DMS114 treated with DMSO at 0.1 percent for 48 hours (cell line): Measurements from ENCODE around the gene RAVER2.

ENCODE experiments used
- DNase-seq: peaks from one replicate; lab custom pipeline; 2025; ENCODE audit not compliant: unreplicated experiment; lab: John Stamatoyannopoulos, UW

The RAVER2 gene

DNA sequence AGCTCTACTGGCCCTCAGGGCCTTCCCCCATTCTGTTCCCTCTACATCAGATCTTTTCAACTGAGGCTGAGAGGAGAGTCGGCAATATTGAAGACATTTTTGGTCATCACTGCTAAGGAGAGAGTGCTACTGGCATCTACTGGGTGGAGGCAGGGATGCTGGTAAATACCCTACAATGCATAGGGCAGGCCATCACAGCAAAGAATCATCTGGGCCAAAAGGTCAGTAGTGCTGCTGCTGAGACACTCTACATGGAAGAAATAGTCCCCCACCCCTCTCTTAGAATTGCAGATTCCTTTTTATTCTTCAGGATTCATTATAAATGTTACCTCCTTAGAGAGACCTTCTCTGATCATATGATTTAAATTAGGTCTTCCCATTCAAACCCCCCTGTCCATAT is 127.2 kb downstream of the RAVER2 start:
- DNase-seq: no peak

DNA sequence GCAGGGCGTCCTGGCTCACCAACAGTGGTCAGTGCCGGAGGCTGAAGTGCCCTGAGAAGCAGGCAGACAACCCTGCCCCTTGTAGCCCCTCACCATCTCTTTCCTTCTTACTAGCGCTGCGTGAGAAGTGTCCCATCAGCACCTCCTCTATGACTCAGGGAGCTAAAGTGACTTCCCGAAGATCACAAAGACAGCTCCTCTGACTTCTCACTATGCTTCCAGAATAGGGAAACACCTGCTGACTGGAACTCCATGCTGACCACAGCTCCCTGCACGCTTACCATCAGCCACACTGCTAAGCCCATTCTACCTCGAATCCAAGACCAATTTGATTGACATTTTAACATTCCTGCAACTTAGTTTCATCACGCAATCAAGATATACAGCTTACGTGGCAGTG is 128.7 kb downstream of the RAVER2 start:
- no peak for DNase-seq

GRCh38 chr1:64874666-64875065 is 129.8 kb downstream of the RAVER2 start:
- no peak for DNase-seq

DNA sequence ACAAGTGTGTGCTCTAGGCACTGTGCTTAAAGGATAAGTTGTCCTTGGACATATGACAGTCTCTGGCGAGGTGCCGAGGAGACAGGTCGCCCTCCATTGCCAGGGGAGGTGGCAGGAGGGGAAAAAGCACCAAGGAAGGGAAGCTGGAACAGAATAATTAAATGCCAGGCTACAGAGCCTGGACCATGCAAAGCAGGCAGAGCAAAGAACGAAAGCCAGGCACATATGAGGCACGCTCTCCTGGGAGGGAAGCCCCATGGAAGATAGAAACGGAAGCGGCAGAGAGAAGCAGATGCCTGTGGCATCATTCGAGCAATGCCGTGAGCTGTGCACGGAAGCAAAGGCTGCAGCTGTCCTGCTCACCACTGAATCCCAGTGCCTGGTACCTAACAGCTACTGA is 130.2 kb downstream of the RAVER2 start:
- DNase-seq: no peak

DNA sequence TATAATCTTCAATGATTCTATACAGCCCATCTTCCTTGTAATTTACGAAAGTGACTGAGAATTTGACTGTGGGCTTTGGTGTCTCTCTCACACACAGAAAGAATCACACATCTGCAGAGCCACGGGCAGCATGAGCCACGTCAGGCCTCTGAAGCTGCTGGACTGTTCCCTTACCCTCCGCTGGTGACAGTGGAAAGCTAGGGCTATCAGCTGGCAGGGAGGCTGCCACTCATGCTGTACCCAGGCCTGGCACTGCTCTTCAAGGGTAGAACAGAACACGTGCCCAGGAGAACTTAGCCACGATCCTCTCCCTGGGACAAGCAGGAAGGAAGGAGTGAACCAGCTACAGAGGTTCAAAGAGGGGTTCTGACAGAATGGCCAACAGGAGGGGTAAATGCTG is 130.7 kb downstream of the RAVER2 start:
- no peak for DNase-seq

DNA sequence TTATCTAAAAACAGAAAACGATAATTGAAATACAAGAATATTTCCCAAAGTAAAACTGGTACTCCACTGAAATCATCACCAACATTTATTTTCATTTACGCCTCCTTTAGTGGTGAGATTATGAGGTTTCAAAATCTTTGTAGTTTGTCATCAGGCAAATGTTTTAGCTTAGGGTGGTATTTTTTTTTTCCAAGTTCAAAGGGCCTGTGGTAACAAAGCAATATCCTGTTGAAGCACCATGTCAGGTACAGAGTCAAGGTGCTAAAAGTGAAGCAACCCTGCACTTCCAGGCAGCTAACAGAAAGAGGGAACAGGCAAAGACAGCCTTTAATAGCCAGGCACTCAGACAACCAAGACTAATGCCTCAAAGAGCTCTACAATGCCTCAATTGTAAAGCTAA is 132.3 kb downstream of the RAVER2 start:
- no peak for DNase-seq

DNA sequence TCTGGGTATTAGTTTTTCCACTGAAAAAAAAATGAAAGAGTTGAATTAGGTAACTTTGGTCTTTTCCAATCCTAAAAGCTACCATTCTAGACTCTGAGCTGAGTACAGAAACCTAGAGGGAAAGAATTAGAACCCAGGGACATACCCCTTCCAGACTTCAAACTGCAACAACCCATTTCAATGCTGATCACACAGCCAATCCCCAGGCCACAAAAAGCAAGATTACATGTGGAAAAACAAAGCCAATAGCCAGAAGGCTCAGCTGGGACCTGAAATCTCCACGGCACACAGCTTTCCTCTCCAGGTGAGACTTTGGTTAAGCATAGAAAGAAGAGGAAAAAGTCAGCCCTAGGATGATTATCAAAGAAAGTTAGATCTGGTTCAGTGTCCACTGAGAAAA is 132.7 kb downstream of the RAVER2 start:
- no peak for DNase-seq

DNA sequence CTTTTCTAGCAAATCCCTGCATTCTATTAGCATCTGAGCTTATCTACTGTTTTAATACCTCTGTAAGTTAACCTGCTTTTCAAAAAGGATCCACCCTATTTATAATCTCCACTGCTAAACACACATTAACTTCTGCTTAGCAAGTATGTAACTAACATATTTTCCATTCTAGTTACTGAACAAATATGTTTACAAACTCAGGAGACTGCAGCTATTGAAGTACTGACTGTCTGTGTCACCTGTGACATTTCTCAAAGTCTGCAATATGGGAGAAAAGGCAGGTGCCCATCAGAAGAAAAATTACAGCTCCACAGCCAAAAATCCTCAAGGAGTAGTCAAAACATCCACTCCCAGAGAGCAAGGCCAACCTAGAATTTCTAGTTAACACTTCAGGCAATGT is 133.2 kb downstream of the RAVER2 start:
- DNase-seq: no peak

DNA sequence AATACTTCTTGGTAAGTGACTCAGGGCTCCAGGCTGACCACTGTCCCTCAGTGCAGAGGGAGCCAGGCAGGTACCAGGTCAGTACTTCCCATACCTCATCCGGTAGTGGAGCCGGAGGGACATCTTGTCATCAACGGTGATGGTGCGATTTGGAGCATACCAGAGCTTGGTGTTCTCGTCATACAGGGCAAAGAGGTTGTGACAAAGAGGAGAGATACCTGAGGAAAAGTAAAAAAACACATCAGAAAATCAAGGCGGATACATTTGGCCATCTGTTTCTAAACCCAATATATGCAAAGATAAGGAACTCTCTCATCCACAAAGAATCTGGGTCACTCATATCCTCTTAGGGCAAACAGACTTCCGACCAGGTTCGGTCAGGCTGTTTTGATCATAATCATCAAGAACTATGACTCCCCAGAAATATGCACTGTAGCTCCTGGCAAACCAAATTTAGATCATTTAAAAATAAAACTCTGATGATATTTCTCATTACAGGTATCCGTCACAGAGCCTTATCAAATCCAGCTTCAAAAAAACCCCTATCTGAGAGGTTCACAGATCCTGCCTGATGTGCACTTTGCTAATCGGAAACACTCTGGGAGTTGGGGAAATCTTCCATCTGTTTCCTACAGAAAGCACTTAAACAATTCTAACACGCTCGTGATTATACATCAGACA is 134.2 kb downstream of the RAVER2 start:
- DNase-seq: no peak

- no peak for DNase-seq
Measured at GRCh38 chr1:64880449-64880848, 135.6 kb downstream of the RAVER2 start.

GRCh38 chr1:64881281-64881680 is 136.4 kb downstream of the RAVER2 start:
- no peak for DNase-seq
